GM21717 (cell line): ENCODE results near the gene PLEKHA6.
"Not testable (repeated sequence)": the region's sequence is repeated elsewhere in the genome, so short reads cannot be mapped to it uniquely, and the experiment has no call there.

Experiments
- ATAC-seq: cut with Tn5 transposase; IDR thresholded peaks from one replicate; pipeline ENCODE4 v1.9.1; 2021; ENCODE audit warnings: mild to moderate bottlenecking, moderate library complexity; ENCODE audit not compliant: unreplicated experiment

Gene PLEKHA6

DNA sequence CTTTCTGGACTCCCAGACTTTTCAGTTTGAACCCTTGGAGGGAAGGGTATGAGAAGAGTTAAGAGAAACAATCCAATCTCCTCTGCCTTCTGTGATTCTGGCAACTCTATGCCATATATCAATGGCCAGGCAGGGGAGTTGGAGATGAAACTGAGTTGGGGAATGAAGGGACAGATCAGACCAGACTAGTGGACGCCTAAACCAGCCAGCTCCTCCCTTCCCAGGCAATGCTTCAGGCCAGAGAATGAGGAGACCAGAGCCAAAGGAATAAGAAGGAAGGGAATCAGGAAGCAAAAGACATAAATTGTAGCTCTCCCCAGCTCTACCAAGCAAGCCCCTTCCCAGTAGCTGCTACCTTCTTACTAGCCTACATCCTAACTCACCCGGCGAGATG lies 22.7 kb downstream of the PLEKHA6 start:
- ATAC-seq = no peak

DNA sequence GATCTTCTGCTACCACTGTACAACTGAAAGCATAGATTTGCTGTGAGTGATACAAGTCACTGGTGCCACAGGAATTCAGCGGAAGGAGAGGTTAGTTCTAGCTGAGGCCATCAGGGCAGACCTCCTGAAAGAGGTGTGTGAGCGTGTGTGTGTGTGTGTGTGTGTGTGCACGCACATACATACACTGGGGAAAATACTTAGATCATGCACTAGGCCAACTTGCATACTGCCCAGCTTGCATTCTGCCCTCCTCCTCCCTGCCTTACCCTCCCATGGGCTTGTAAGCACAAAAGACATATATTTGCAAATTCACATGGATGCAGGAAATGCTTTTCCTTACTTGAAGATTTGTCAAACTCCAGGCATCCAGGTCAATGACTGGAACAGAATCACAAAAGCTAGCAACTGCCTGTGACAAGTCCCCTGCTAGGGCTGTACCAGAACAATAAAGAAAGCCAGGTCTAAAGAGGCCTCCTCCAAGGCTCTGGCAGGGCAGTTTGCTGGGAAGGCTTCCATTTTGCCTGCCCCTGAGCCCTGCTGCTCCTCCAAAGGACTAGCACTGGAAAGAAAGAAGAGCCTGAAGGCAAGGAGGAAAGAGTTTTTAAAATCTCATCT lies 23.2 kb downstream of the PLEKHA6 start:
- no peak for ATAC-seq

DNA sequence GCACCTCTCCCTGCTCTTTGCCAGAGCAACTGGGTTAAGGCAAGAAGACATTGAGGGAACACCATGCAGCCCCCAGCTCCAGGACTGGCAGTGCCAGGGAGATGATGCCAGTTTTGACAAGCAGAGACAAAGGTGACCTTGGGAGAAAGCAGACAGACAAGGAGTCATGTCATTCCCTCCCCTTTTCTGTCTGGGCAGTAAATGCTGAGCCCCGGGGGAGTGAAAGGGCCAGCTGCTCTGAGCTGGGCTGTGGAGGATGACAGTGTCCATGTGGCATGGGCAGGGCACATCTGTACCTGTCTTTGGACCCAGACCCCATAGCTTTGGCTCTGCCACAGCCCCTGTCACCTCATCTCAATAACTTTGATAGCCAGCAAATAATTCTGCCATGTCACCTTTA lies 24.2 kb downstream of the PLEKHA6 start:
- no peak for ATAC-seq

- no peak for ATAC-seq
These were observed 24.6 kb downstream of the PLEKHA6 start for GRCh38 chr1:204335085-204335484.

GRCh38 chr1:204334455-204334854 lies 25.3 kb downstream of the PLEKHA6 start:
- no peak for ATAC-seq

DNA sequence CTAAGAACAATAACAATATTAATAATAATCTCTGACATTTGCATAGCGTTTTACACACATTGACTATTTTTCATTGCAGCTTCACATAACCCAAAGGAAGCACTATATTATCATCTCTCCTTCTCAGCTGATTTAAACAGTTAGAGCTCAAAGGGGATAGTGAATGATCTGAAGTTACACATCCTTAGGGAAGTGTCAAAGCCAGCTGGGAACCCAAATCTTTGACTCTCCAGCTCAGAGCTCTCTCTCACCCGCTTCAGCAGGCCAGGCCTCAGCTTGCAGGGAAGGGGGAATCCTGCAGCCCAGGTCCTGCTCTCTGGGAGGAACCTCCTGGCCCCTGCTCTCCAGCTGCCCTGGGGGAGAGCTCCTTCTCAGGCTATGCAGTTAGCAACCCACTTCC lies 26.3 kb downstream of the PLEKHA6 start:
- ATAC-seq = no peak

- no peak for ATAC-seq
These were observed 27.8 kb downstream of the PLEKHA6 start for GRCh38 chr1:204331847-204332487.

DNA sequence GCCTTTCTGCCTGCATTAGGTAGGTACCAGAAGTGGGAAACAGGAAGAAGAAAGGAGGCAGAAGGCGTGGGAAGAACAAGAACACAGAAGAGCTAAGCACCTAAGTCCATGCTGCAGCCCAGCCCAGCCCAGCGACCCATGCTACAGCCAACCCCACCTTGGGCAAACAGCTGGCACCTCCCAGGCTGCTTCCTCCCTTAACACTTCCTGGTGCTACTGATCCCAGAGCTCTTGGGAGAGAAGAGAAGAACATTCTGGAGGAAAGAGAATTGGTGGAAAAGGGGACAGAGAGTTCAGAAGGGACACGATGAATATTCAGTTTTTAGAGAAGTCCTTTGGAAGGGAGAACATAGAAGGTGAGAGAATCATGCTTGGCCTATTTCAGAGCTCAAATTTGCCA lies 28.5 kb downstream of the PLEKHA6 start:
- ATAC-seq = no peak

DNA sequence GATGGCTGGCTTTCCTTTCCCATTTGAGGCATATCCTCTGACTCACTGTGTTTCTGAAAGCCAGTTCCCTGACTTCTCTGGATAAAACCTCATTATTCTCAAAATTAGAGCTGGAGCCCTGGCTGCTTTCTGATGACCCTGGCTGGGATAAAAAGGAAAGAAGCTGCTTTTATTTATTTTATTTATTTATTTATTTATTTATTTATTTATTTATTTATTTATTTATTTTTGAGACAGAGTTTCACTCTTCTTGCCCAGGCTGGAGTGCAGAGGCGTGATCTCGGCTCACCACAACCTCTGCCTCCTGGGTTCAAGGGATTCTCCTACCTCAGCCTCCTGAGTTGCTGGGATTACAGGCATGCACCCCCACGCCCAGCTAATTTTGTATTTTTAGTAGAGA lies 31.9 kb downstream of the PLEKHA6 start:
- ATAC-seq = not testable (repeated sequence)

GRCh38 chr1:204327359-204327758 lies 32.4 kb downstream of the PLEKHA6 start:
- no peak for ATAC-seq

DNA sequence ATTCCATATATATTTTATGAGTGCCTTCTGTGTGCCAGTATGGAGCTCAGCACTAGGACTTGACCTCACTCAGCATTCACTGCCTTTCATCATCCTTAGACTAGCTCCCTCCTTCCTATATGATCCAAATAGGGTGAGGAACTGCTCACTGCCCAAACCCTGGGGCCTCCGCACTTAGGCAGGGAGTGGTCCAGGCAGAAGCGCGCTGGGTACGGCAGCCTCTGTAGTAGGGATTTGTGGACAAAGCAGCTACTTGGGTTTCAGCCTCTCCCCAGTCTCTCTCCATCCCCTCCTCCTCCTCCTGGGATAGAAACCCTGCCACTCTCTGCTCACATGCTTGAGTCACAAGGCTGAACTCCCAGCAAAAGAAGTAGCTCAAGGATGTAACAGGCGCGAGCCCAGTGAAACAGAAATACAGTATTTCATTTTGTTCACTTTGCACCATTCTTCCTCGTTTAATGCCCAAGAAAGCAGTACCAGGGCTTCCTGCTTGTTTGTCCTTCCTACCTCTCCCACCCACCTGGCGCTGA lies 32.9 kb downstream of the PLEKHA6 start:
- ATAC-seq = no peak

DNA sequence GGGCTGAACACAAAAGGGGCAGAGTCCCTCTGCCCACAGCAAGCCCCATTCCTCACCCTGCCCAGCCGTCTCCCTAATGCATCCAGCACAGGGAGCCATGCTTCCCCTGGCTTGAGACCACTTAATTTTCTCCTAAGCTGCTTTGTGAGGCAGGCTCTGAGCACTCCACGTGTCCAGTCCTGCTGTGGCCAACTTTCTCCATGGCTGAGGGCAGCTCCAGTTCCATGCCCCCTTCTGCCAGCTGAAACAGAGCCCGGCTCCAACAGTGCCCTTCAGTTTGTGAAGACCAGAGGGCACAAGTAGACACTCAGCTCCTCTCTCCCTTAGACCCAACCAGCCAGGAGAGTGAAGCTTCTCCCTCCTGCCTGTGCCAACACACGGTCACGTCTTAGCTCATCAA lies 33.8 kb downstream of the PLEKHA6 start:
- ATAC-seq = no peak

- no peak for ATAC-seq
These were observed 35.8 kb downstream of the PLEKHA6 start for GRCh38 chr1:204323887-204324286.

DNA sequence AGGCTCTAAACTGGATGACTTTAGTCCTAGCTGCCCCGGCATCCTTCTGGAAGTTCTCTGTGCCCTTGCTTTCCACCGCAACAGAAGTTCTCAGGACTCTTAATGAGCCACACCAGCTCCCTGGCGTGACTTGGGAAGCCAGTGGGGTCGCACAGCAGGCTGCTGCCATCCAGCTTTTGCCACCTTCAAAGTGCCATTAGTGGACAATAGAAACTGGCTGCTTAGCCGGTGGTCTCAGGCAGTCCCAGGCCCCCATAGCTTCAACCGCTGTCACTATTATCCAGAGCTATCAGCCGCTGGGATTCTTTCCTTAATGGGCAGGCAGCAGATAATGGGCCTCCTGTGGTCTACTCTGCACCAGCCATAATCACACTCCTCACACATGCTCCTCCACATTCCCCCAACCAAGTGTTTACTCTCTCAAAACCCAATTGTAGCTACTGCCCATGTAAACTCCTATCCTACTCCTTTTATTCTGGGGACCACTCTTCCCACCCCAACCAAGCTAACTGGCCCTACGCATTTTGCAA lies 37.3 kb downstream of the PLEKHA6 start:
- no peak for ATAC-seq

DNA sequence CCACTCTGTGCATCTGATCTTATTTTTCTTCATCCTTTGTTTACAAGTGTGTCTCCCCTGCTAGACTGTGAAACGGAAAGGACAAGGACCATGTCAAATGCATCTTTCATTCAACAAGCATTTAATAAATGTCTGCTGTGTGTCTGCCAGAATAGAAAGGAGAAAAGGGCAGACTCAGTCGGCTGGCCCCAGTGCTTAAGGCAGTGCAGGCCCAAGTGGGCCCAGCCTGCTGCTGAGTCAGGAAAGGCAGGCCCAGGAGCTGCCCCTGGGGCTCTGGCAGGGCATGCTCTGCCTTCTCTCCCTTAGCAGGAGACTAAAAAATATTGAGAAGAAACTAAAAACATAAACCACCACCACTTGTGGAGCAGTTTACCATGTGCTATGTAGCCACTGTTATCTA lies 38.1 kb downstream of the PLEKHA6 start:
- no peak for ATAC-seq

DNA sequence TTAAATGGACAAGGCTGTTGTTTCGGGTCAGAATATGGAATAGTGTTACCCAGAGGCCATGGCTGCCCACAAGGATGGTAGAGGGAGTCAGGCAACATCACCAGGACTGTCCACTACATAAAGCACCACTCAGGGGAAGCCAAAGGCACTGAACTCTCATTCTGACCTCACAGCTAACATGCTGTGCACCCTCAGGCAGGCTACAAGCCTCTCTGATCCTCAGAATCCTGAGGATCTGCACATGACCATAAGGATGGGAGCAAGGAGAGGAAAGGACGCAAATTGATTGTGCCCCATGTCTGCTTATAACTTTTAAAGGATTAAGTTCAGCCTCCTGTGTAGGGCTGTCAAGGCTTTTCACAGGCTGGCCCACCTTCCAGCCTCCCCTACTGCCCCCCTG lies 38.7 kb downstream of the PLEKHA6 start:
- no peak for ATAC-seq

GRCh38 chr1:204320382-204320804 lies 39.3 kb downstream of the PLEKHA6 start:
- ATAC-seq = no peak

DNA sequence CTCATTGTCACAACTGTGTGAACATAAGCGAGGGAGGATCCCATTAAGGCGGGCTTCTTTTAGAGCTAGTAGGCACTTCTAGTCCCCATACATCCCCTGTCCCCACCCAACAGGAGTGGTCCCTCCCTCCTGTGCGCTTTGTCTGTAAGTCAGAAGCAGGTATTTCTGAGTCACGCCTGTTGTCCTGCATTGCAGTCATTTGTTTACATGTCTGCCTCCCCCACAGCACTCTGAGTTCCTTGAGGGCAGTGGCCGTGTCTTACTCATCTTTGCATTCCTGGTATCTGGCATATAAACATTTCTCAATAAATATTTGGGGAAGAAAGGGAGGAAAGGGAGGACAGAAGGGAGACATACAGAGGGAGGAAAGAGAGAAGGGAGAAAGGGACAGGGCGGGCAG lies 40.3 kb downstream of the PLEKHA6 start:
- ATAC-seq = no peak

- ATAC-seq = no peak
These were observed 40.7 kb downstream of the PLEKHA6 start for GRCh38 chr1:204319027-204319426.

GRCh38 chr1:204318324-204318723 lies 41.4 kb downstream of the PLEKHA6 start:
- no peak for ATAC-seq

DNA sequence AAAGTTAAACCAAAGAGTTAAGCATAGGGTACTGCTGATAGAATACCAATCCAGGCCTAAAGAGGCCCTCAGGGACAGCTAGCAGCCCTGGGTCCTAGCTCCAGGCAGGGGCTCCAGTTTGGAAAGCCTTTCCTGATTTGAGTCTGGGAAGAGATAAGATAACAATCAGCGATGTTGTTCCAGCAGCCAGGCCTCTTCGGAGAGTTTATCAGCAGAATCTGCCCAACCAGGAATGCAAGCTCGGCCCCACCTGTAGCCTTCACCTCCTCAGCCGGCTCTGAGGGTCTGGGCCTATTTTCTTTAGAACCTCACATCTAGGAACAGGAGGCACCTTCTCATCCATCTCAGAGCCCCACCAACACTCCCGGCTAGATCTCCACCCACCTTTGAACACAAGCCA lies 42.6 kb downstream of the PLEKHA6 start:
- ATAC-seq = no peak

GRCh38 chr1:204316164-204316563 lies 43.6 kb downstream of the PLEKHA6 start:
- no peak for ATAC-seq
